GM19035 (cell line): ENCODE data around the gene VCP.

Source experiments
- ATAC-seq: cut with Tn5 transposase; IDR thresholded peaks from one replicate; pipeline ENCODE4 v1.9.1; 2021; ENCODE audit not compliant: unreplicated experiment

Gene VCP

DNA sequence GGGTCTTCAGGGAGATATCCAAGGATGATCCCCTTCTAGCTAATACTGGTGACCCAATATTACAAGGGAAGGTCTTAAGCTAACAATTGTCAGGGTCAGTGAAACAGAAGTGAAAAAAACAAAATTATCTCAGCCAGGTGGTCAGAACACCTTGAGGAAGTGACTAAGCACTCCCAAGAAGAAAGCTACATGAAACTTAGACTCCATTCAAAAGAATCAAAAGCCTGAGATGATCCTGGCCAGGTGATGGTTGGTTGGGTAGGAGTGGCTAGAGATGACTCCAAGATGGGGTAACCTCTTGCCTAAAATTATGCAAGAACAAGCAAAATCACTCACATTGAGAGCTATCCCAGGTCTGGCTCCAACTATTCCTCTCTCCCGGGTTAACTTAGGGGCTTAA lies 5.4 kb downstream of the VCP start:
- ATAC-seq, result no peak

DNA sequence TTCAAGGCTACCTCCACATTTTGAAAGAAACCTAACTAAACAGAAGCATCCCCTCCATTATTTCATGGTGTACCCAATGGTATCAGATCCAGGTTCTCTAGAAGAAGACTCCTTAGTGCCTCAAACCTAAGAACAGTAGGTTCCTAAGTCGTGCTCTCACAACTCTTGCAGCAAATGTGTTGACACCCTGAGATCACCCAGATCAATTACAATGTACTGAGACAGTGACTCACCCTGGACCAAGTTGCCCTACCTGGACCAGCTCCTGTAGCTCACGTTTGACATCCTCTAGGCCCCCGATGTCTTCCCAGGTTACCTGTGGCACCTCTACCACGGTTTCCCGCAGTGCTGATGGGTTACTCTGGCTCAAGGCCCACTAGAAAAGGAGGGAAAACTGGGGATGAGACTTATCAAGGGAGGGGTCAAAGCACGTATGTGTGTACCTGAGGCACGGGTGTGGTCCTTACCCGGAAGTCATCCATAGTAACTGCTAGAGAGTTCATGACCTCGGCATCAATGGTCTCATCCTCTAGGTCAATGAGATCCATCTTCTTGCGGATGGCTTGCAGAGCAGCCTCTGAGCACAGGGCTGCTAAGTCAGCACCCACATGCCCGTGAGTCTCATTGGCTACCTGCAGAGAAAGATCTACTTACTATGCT lies 11.7 kb downstream of the VCP start:
- ATAC-seq, result no peak

DNA sequence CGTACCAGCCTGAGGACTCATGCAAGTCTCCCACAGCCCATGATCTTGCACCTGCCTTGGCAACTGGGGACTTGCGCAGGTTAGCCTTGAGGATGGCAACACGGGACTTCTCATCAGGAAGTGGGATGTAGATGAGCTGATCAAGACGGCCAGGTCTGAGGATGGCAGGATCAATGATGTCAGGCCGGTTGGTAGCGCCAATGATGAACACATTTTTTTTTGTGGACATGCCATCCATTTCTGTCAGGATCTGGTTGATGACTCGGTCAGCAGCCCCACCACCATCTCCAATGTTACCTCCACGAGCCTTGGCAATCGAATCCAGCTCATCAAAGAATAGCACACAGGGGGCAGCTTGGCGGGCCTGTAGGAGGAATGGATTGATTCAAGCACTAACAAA lies 13.0 kb downstream of the VCP start:
- ATAC-seq, result no peak

DNA sequence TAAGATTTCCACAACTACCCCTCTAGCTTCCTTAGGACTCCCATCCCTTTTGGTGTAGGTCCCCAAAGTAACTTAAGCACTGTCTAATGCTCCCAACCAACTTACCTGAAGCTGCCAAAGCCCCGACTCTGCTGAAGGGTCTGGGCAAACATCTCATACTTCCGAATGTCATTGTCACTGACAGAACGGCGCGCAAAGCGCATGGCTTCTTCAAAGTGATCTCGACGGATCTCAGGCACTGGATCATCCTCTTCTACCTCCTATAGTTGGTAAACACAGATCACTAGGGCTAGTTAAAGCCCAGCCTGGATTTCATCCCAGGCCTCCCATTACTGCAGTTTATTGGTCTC lies 15.2 kb downstream of the VCP start:
- ATAC-seq, result no peak

DNA sequence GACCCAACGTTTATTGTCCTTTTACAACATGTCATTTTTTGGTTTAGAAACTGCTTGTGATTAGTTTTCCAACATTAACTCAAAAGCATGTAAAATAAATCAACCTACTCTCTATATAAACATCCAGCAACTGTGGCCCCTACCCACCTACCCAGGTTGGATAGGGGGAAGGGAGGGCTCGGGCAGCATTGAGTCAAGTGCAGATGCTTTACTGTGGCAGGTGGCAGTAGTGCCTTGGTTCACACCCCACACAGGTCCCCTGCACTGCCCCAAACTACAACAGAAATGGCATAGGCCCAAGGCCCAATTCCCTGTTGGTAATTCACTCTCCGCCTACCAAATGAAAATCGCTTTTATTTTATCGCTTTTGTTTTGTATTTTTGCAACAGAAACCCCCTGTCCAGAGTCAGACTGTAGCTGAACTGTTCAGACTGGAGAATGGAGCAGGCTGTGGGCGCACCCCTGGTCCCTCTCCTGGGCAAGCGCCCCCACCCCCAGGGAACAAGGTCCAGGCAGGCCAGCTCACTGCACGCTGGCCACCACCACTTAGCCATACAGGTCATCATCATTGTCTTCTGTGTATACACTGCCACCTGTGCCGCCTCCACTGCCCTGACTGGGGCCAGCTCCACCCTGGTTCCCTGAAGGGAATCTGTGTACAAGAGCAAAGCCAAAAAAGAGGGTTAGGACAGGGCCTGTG lies 15.7 kb downstream of the VCP start:
- no peak for ATAC-seq

DNA sequence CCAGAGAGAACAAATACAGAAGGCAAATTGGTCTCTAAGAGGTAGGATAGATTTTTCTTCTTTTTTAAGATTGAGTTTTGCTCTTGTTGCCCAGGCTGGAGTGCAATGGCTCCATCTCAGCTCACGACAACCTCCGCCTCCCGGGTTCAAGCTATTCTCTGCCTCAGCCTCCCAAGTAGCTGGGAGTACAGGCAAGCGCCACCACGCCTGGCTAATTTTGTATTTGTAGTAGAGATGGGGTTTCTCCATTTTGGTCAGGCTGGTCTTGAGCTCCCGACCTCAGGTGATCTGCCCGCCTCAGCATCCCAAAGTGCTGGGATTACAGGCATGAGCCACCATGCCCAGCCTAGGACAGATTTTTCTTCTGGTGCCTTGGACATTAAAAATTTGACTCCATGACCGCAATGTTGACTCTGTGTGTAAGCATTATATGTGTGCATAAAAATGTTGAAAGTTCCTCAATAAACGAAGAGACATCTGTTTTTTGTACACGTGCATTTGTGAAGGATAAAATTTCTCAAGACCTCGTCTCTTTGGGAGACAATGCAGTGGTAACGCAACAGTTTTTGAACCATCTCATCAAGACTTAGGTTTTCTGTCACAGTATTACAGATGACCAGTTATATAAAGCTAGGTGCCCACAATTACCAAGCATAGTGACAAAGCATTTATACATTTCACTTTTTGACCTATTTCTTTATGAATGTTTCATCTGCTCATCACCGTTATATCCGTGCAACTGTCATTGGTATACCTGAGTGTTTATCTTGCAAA lies 17.4 kb downstream of the VCP start:
- ATAC-seq, result no peak

DNA sequence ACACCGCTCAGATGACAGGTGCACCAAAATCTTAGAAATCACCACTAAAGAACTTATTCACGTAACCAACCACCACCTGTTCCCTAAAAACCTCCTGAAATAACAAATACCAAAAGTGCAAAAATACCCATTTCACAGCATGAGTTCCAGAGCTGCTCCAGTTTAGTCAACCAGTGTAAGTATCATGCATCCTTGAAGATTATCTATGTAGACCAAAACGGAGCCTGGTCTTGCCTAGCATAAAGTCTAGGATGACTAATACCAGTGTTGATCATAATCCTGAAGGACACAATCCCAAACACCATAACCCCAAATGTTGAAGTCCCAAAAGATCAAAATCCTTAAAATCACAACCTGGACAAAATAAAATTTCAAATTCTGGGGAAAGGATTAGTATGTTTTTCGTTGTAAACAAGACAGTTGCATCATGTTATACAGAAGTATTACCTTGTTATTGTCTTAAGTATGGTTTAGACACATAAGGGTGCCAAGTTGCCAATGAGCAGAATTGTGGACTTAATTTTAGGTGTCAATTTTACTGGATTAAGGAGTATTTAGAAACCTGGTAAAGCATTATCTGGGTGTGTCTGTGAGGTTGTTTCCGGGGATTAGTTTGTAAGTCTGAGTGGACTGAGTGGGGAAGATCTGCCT lies 18.1 kb downstream of the VCP start:
- no peak for ATAC-seq

DNA sequence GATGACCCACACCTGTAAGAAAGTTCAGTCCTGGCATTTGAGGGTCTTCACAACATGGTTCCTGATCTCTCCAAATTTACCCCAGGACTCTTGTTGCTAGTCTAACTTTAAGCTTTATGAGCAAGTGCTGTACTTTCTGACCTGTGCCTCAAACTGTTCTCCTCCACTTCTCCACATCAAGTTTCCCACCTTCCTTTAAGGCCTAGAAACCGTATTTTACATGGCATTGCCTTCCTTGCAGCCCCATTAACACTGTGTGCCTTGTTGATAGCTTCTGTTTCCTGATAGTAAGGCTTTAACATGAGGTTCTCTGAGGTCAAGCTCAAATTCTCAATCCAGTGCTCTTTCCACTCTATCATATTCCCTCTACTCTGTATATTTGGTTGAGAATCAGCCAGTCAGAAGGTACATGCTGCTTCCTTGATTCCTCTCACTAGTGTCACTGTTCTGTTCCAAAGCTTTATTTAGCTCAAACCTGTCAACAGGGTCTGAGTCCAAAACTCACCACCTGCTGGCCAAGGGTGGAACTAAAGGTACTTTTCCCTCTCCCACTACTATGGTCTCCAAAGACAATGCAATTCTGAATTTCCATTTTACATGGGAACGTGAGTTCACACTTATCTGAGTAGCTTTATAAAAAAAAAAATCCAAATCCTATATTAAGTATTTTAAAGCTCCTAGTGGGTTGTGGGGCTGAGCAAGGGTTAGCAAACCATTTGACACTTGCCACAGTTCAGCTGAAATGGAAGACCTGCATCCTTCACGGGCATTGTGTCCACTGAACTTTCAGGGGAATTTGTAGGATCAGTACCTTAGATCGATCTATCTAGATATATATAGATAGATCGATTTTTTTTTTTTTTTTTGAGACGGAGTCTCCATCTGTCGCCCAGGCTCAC lies 21.1 kb downstream of the VCP start:
- ATAC-seq, result no peak

DNA sequence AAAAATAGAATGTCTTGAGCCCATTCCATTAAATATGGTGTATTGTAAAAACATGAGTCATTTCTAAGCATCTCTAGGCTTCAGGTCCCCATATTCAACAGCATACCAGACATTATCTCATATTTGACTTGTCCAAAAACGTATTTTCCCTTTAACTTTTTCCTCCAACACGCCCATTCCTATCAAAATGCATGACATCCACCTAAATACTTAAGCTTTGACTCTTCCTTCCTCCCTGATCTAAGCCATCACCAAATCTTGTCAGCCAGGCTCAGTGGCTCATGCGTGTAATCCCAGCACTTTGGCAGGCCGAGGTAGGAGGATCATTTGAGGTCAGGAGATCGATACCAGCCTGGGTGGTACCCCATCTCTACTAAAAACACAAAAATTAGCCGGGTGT lies 23.9 kb downstream of the VCP start:
- ATAC-seq, result no peak

DNA sequence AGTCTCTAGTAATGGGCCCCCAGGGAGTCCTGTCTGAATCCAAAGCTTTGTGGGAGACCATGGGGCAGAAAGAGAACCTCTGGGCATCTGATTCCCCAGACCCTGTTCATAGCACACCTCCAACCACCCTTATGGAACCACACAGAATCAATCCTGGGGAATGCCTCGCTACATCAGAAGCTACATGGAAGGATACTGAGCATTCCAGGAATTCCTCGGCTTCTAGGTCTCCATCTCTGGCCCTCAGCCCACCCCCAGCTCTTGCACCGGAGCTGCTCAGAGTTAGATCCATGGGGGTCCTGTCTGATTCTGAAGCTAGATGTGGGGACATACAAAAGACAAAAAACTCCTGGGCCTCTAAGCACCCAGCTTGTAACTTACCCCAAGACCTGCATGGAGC lies 28.4 kb downstream of the VCP start:
- ATAC-seq, result no peak

DNA sequence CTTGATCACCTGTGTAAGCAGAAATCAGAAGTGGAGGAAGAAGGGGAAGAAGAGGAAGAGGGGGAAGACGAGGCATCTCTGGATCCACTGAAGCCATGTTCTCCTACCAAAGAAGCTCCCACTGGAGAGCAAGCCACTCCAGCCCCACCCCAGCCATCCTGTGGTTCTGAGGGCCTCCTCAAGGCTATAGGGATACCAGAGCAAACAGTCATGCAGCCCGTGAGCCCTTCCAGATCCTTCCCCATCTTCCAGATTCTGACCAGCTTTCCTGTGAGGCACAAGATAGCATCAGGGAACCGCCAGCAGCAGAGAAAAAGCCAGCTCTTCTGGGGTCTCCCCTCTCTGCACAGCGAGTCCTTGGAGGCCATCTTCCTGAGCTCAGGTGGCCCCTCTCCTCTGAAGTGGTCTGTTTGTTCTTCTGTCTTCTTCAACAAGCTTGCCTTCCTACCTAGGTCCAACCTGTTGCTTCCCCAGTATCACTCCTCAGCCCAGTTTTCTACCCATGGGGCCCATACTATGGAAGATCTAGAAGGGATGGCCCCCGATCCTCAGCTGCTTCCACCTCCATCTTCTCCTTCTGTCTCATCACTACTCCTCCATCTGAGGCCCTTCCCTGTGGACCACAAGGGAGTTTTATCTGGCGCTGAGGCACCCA lies 29.4 kb downstream of the VCP start:
- no peak for ATAC-seq

DNA sequence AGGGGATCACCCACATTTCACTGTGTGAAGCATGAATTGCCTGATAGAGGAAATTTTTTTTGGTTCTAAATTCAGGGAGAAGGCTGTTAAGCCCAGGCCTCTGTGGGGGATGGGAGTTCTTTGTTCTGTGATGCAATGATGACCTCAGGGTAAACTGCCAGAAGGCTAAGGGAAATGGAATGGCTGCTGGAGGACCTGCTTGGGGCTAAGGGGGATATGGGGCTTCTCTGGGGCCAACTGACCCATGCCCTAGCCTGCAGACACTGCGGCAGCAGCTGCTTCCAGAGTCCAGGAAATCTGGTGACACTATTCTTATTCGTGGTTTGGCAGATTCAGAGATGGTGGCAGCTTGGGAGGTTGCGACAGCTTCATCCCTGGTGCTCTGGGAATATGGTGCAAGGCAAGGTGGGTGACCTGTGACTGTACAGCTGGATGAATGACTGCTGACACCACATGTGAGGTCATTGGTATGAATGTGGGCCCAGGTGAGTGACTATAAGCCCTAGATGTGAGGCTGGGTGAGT lies 30.3 kb downstream of the VCP start:
- no peak for ATAC-seq

DNA sequence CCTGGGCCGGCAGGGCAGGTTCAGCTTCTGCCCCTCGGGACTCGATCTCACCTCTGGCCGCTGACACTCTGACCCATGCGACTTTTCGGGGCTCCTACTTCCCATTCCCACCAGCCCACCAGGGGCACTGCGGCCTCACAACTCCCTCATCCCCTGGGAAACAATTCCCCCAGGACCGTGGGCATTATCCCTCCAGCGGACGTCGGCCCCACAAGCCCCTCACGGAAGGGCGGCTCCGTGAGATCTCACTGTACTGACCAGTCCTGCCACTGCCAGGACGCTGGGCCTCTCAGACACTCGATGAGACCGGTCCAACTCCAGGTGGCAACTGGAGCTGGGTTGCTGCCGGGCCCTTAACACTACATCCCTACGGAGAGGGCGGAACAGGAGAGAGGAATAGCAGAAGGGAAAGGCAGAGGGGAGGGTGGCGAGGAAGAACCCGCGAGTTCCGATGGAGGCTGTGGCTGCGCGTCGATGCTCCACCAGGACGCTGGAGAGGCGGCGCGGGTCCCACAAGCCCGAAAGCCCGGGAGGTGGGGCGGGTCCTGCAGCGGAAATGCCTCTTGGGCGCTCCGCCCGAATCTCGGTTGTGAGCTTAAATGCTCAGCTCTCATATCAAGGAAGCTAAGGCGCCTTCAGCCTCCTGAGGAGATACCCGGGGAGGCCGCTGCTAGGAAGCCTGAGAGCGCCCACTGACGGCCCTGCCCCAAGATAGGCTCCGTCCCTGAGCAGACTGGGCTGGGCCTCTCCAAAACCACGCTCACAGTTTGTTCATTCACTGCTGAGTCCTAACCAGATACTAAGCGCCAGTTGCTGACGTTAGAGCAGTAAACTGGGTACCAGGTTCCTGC lies 36.3 kb downstream of the VCP start:
- no peak for ATAC-seq

DNA sequence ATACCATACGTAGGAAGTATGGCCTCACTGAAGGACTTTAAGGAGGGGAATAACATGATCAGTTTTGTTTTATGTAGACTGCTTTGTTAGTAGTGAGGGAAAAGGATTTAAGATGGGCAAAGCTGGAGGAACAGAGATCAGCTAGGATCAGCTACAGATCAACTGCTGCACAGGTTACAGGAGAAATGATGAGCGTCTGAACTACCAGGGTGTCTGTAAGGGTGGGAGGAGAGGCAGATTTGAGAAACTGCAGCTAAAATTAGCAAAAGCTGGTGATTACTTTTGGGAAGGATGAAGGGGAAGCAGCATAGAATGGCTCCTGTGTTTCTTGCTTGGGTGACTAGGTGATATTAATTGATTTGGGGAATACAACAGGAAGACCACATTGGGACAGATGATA lies 39.3 kb downstream of the VCP start:
- ATAC-seq, result no peak

DNA sequence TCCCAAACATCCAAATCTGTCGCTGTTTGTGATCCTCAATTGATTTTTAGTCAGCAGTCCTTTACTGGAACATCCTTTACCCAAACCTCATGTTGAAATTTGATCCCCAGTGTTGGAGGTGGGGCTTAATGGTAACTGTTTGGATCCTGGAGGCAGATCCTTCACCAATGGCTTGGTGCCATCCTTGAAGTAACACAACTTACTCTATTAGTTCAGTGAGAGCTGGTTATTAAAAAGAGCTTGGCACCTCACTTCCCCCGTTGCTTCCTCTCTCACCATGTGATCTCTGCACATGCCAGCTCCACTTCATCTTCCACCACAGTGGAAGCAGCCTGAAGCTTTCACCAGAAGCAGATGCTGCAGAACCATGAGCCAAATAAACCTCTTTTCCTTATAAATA lies 42.6 kb downstream of the VCP start:
- no peak for ATAC-seq

DNA sequence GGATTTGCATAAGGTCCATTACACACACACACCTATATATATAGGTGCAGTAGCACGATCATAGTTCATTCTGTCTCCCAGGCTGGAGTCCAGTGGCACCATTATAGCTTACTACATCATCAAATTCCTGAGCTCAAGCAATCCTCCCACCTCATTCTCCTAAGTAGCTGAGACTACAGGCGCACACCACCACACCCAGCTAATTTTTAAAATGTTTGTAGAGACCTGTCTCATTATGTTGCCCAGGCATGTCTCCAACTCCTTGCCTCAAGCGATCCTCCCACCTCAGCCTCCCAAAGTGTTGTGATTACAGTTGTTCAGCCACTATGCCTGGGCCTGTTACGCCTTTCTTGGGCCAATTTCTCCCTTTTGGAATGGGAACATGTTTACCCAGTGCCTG lies 43.2 kb downstream of the VCP start:
- no peak for ATAC-seq

DNA sequence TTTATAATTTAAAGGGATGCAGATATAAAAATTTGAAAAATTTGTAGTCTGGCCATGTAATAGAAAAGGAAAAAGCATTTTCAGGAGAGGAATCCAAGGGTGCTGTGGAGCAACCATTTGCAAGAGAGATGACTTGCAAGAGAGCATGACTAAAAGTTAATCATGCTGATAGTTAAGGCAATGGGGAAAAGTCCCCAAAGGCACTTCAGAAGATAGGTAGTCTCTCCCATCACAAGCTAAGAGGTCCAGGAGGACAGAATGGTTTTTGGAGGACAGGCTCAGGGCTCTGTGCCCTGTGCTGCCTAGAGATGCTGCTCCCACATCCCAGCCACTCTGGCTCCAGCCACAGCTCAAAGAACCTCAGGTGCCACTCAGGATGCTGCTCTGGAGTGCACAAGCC lies 44.1 kb downstream of the VCP start:
- no peak for ATAC-seq

DNA sequence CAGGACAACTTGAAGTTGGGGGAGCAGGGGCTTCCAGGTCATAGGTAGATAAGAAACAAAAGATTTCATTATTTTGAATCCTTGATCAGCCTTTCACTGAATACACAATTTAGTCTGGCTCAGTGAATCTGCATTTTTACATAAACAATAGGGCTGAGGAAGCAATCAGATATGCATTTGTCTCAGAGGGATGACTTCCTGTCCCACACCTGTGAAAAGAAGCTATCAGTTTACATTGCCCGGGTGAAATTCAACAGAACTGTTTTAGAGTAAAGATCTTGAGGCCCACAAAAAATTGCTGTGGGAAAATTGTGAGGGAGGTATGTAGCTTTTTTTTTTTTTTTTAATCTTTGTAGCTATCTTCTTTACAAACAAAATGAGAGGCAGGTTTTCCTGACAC lies 44.6 kb downstream of the VCP start:
- no peak for ATAC-seq

DNA sequence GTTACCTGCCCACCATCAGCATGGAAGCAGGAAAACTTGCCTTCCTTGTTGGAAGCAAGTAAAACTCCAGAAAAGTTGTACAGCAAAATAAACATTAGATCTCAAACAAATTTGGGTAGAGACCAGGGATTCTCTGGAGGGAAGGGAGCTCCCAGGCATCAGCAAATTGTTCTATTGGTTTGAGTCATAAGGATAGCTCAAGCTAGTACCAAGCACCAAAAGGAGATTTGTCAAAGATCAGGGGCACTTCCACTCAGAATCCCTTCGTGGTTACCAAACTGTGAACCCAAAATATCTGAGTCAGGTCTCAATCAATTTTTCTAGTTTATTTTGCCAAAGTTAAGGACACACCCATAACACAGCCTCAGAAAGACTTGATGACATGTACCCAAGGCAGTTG lies 45.1 kb downstream of the VCP start:
- ATAC-seq, result no peak
